ENCODE results near the gene CFAP77.
A peak's percentile ranks its signal among the peaks of the same experiment; 100 is the strongest.
"Not testable (repeated sequence)": the region's sequence is repeated elsewhere in the genome, so short reads cannot be mapped to it uniquely, and the experiment has no call there.

CFAP77 gene

GRCh38 chr9:132409828-132410528 is at the start of gene CFAP77:
Gene CFAP77, plus strand, starts transcription at chr9:132410211. Its CDS starts 61 bp downstream, at chr9:132410272.
- peak; percentile 24 for DNase-seq (ENCODE audit: low read depth, low spot score)

- DNase-seq (ENCODE audit: low read depth, low spot score) = no peak
Observed at GRCh38 chr9:132364068-132364467, 45.9 kb upstream of the CFAP77 start.

GRCh38 chr9:132365986-132366385 is 44.0 kb upstream of the CFAP77 start:
- DNase-seq (ENCODE audit: low read depth, low spot score) = no peak

- DNase-seq (ENCODE audit: low read depth, low spot score) = no peak
Observed at GRCh38 chr9:132366481-132366880, 43.5 kb upstream of the CFAP77 start.

GRCh38 chr9:132367613-132368313 is 42.2 kb upstream of the CFAP77 start:
- DNase-seq (ENCODE audit: low read depth, low spot score) = no peak

- DNase-seq (ENCODE audit: low read depth, low spot score) = no peak
Observed at GRCh38 chr9:132369421-132369820, 40.6 kb upstream of the CFAP77 start.

- DNase-seq (ENCODE audit: low read depth, low spot score) = no peak
Observed at GRCh38 chr9:132370592-132370991, 39.4 kb upstream of the CFAP77 start.

GRCh38 chr9:132372177-132373095 is 37.6 kb upstream of the CFAP77 start:
- no peak for DNase-seq (ENCODE audit: low read depth, low spot score)

- DNase-seq (ENCODE audit: low read depth, low spot score) = not testable (repeated sequence)
Observed at GRCh38 chr9:132377769-132378168, 32.2 kb upstream of the CFAP77 start.

- DNase-seq (ENCODE audit: low read depth, low spot score) = not testable (repeated sequence)
Observed at GRCh38 chr9:132378416-132378815, 31.6 kb upstream of the CFAP77 start.

- DNase-seq (ENCODE audit: low read depth, low spot score) = no peak
Observed at GRCh38 chr9:132381966-132382541, 28.0 kb upstream of the CFAP77 start.

GRCh38 chr9:132383462-132383883 is 26.5 kb upstream of the CFAP77 start:
- no peak for DNase-seq (ENCODE audit: low read depth, low spot score)

GRCh38 chr9:132384376-132384775 is 25.6 kb upstream of the CFAP77 start:
- DNase-seq (ENCODE audit: low read depth, low spot score) = no peak

- DNase-seq (ENCODE audit: low read depth, low spot score) = no peak
Observed at GRCh38 chr9:132387133-132387532, 22.9 kb upstream of the CFAP77 start.

GRCh38 chr9:132390966-132391365 is 19.0 kb upstream of the CFAP77 start:
- no peak for DNase-seq (ENCODE audit: low read depth, low spot score)

GRCh38 chr9:132391449-132391848 is 18.6 kb upstream of the CFAP77 start:
- no peak for DNase-seq (ENCODE audit: low read depth, low spot score)

GRCh38 chr9:132395560-132395959 is 14.5 kb upstream of the CFAP77 start:
- DNase-seq (ENCODE audit: low read depth, low spot score) = no peak

GRCh38 chr9:132401824-132402223 is 8.2 kb upstream of the CFAP77 start:
- no peak for DNase-seq (ENCODE audit: low read depth, low spot score)

- DNase-seq (ENCODE audit: low read depth, low spot score) = no peak
Observed at GRCh38 chr9:132404228-132404881, 5.7 kb upstream of the CFAP77 start.

GRCh38 chr9:132406554-132407122 is 3.4 kb upstream of the CFAP77 start, which contains the start of gene TTF1:
Gene TTF1, minus strand, starts transcription at chr9:132406840. Its CDS starts 4,019 bp downstream, at chr9:132402821.
- peak; percentile 55 for DNase-seq (ENCODE audit: low read depth, low spot score)

- no peak for DNase-seq (ENCODE audit: low read depth, low spot score)
Observed at GRCh38 chr9:132407196-132407595, 2.8 kb upstream of the CFAP77 start.

Data from smooth muscle cell of the brain vasculature (primary cell).